ENCODE measurements around the gene HGD.

The HGD gene, protein sequence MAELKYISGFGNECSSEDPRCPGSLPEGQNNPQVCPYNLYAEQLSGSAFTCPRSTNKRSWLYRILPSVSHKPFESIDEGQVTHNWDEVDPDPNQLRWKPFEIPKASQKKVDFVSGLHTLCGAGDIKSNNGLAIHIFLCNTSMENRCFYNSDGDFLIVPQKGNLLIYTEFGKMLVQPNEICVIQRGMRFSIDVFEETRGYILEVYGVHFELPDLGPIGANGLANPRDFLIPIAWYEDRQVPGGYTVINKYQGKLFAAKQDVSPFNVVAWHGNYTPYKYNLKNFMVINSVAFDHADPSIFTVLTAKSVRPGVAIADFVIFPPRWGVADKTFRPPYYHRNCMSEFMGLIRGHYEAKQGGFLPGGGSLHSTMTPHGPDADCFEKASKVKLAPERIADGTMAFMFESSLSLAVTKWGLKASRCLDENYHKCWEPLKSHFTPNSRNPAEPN
- total RNA-seq, result 1.0 to 2.3 reads per million in 2 donors

DNA sequence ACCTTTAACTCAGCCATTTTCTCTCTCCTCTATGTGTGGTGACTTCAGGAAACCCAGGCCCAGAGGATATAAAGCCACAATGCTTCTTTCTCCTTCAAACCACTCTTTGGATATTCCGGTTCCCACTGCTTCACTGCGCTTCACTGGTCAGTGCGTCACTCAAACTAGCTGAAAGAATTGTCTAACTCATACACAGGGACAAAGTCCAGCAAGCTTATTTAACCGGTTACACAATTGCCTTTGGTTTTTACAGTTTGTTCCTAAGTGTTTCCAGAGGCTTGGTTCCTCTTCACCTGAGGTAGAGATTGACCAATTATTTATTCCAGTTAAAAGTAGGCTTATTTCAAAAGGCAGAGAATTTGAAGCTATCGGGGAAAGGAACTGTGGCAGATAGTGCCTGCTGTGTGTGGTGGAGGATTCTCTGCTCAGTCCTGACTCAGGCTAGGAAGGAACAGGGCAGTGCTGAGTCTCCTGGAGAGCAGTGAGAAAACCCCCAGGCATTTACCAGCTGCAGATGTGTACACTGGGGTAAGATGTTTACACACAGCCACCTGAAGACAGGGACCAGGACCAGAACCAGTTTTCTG lies at the start of gene HGD:
Gene HGD (minus strand): TSS at position 145 of the 587 bp plus-strand sequence. CDS start 128 bp downstream, at position 17.
- no peak for DNase-seq

DNA sequence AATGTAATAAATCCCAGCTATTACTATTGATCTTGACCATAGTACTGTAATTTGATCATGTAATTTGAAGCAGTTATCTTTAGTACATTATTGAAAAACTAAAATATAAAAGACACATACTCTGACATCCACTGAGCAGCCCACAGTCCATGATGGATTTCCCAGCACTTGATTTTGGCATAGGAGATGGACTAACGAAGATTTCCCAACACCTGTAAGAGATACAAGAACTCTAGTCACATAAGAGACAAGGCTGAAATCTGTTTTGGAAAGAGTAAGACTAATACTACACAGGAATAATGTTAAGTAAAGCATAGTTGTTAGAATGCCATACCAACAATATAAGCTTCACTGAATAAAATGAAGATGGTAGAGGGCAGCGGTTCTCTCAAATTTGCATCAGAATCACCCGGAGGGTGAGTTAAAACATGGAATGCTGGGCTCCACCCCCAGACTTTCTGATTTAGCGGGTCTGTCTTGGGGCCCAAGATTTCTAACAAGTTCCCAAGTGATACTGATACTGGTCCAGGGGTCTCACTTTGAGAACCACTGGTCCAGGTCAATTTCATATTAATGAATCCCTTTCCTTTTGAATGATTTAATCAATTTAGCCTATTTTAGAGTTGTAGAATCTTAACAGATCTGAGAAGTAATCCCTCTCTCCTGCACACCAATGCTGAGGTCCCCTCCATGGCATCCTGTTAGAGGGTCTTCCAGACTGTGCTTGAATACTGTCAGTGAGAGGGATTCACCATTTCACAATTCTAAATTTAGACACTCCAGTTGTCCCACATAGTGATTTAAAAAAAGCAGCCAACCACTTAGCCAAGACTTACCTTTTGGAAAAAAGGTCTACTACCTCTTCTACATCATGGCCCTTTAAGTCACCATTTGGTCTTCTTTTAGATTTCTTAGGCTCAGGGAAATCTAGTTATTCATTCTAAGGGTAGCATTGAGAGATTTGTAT lies 48.8 kb upstream of the HGD start:
- DNase-seq, result no peak

DNA sequence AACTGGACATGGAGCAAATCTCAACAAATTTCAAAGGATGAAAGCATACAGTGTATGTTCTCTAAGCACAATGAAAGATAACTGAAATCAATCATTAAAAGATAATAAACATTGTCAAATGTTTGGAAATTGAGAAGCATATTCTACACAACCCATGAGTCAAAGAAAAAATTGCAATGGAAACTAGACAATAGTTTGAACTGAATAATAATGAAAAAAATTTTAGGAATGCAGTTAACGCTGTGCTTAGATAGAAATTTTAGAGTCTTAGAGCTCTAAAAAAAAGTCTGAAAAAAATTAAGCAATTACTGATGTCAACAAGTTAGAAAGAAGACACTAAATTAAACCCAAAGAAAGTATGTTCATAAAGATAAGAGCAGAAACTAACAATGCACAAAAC lies 44.8 kb upstream of the HGD start:
- DNase-seq, result no peak

DNA sequence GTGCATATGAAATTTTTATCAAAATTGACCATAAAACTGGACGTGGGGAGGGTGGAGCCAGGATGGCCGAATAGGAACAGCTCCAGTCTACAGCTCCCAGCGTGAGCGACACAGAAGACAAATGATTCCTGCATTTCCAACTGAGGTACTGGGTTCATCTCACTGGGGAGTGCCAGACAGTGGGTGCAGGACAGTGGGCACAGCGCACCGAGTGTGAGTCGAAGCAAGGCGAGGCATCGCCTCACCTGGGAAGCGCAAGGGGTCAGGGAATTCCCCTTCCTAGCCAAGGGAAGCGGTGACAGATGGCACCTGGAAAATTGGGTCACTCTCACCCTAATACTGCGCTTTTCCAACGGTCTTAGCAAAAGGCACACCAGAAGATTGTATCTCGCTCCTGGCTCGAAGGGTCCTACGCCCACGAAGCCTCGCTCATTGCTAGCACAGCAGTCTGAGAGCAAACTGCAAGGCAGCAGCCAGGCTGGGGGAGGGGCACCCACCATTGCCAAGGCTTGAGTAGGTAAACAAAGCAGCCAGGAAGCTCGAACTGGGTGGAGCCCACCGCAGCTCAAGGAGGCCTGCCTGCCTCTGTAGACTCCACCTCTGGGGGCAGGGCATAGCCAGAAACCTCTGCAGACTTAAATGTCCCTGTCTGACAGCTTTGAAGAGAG lies 37.3 kb upstream of the HGD start:
- DNase-seq, result peak; percentile 11

DNA sequence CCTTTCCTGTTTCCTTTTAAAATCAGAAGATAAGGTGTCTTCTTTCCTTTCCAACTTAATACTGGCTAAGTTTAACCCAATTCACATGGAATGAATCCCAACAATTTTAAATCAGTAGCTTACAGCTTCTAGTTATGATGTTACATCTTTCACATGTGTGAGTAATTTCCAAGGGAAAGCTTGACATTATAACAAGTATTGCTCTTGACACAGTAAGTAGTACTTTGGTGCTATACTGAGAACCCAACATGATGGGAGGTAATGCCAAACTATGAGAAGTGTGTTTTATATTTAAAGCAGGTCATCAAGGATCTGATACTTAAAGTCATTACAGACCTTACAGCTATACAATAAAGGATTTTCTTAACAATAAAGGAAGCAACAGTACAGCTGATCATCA lies 31.2 kb upstream of the HGD start:
- DNase-seq, result no peak

DNA sequence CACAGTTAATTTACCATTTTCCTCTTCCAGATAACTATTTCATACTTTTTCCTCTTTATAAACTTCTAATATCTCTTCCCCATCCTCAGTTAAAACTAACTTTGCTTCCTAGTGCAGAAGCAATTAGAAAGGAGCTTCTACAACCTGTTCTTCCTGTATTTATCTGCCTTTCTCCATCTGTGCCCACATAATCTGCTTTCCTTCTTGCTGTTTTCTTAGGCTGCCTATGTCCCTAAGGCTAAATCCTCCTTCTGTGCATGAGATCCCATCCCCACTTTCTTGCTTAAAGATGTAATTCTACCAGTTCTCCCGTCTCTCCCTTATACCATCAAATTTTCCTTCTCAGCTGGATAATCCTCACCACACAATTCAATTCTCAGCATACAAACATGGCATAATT lies 28.3 kb upstream of the HGD start:
- no peak for DNase-seq

DNA sequence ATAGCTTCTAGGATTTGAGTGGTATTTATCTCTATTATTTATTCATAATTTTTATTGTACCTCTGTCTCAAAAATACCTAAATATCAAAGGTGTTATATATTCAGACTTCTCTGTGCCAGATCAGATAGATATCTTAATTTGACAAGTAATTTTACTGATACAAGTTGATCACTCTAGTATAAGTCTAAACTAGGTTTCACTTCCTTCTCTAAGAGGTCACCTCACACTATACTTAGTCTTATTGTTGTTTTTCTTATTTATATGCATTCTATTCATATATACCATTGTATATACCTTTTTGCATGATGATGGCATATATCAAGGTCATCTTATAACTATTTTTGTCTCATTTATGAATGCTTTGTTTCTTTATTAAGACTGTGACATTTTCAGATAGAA lies 26.4 kb upstream of the HGD start:
- no peak for DNase-seq

DNA sequence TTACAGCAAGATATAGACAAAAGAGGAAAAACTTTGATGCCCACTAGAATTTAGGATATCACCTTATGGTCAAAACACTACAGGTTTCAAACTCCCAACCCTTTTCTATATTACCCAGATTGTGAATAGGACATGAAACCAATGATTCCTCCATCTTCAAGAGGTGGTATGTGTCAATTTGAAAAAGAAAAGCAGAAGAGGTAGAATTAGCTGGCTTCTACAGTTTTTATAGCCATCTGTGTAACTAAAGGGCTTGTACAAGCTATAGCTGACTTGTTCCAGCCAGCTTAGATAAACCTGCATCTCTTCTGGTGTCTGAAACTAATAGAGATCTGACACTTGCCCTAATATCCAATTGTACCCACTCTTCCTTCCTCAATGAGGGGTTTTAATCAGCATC lies 24.9 kb upstream of the HGD start:
- no peak for DNase-seq

DNA sequence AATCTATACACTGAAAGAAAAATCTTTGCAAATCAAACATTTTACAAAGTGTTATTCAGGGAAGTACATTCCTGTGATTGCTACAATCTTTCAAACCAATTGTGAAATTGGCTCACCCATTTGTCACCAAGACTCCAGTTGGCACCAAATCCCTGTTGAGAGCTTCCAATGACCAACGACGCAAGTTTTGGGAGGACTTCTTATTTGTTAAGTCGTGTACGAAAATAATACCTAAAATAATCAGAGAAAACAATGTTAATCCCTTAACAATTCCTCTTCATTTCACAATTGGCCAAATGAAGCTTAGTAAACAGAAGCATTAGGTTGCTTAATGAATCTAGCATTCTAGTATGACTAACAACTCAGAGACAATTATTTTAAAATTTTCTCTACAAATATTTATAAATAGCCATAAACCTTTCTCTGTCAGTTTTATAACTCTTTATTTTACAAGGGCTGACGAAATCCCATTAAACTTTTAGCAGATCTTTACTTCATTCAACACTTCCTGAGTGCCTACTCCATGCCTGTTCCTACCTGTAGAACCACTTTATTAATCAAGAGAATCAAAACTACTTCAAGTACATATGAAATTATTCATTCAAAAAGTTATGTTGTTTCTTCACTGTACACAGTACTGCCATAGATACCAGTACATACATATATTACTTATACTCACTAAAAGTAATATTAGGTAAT lies 24.0 kb upstream of the HGD start:
- DNase-seq, result no peak

DNA sequence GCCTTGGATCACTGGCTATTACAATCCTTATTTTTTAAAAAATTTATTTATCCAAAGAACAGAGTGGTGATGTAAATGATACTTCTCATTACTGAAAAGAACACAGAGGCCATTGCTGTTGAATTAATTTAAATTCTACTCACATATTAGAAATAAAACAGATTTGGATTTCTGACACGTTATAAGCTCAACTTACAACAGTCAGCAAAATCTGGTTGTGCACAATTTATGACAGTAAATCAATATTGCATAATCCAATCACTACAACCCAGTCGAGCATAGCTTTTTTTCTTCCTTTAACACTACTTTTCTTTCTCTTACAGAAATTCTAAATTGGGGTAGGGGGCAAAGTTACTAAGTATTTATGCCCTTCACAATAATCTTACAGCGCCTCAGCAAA lies 17.3 kb upstream of the HGD start:
- no peak for DNase-seq

DNA sequence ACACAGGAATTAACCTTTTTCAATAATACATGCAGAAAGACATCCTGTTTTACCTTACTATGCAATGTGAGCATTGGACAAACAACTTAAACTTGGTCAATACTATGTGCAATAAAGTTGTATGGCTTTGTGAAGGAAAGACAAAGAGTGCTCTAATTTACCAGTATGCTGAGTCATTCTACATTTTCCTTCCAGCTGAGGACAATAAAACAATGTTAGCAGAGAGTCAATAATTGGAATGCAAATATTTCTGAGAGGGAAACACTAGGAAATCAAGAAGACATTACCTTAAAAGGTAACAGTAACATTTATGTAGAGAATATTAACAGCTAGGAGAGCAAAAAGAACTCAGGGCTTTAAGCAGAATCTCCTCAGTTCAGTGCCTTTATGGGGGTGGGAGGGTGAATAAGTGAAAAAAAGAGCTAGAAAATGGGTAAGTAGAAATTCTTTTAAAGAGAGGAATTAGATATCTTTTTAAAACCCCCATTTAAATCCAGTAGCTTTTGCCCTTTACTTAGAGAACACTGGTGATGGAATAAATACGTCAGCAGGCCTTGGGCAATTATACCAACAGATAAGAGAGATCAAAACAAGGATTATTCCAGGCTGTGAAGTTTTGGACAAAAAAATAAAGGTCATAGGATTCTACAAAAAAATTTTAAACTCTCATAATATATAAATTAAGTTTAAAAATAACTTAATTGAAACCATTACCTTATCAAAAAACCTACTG lies 11.6 kb upstream of the HGD start:
- DNase-seq, result no peak

DNA sequence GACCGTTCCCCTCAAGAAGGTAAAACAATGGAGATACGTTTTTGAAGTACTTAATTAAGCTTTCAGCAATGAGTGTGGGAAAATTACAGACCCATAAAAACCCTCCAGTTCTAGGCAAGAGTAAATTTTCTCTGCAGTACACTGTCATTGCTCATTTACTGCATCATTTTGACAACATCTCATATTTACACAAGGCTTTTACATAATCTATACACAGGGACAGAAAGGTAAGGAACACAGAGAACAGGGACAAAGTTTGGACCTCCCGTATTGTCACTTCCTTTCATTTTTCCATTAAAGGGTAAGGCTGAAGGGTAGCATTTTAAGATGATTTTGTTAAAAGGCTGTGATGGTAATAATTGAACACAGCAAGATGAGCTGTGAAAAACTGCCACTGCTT lies 7.4 kb upstream of the HGD start:
- DNase-seq, result no peak

DNA sequence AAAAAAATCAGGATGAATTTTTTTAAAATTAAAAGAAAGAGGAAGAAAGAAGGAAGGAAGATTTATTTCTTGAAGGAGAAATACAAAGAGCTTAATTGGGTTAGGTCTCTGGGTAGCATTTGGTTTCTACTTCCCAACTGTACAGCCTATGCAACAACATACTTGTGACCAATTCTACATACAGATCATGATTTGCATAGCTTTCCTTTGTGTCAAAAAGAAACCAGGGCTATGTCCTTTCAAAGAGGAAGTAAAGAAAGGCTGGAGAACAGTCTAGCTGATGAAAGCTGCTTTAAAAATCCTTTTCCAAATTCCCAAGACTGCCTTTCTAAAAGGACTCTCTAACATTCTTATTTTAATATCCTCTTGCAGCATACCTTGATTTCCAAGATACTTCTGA lies 6.1 kb upstream of the HGD start:
- DNase-seq, result no peak

DNA sequence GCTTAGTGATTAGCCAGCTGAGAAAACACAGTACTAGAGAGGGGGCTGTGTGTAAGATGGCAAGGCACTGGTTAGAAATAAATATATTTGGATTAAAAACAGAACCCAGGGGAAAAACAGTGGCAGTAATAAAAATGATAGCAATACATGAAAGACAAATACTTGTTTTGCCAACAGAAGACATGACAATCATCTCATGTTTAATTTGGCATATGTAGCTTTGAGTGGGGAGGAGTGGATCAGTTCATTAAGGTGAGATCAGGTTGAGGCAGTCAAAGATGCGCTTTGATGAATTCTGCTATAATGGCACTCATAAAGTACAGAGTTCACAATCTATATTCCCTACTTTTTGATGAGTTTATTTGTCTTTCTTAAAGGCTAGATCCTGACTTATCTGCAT lies 3.4 kb upstream of the HGD start:
- DNase-seq, result no peak

DNA sequence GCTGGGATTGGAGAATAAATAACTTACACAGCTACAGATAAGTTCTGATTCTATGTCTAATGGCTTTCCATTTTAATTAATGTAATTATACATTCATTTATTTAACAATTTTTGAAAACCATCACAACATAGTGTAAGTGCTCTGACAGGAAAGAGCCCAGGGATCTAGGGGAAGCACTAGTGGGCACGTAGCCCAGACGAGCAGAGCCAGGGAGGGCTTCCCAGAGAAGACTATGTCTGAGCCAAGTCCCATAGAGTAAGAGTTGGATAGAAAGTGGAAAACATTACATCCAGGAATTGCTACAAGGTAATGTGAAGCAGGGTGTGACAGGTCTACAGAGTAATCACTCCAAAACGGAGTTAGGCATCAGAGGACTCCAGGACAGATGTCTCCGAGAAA lies 2.9 kb upstream of the HGD start:
- no peak for DNase-seq

DNA sequence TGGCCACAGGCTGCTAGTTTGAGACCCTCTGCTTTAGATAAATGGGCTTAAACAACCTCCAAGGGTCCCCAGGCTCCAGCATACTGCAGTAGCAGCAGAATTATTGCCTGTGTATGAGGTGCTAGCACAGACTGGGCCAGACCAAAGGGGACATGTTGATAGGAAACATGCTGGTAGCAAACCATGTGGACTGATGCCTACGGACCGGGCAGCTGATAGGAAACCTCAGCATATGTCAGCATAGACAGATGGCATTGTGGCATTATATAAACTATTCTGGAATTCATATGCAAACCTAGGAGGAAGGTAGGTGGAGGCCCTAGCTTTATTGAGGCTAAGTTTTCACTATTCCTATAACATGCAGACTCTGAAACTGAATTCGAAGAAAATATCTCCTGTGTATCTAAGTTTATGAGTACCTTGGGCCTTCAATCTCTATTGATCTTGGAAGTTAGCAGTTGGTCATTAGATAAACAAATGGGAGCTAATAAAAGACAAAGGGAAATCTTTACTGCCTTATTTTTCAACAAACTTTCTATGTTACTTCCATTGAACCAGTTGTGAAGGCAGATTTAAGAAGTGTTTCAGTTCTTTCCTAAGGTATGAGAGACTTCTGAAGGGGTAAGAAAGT lies 1.7 kb upstream of the HGD start:
- no peak for DNase-seq

DNA sequence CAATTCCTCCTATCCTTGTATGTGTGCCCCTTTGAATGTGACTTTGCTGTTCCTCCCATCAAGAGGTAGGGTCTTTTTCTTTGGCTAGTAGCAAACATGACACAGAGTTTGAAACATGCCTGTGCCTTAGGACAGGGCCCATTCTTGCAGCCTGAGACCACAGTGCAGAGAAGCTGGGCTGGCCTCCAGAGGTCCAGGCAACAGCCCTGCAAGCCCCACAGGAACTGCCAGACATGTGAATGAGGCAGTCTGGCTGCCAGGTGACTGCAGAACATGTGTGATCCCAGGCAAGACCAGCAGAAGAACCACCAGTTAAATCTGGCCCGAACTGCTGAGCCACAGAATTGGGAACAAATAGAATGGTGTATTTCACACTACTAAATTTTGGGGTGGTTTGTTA lies 1.2 kb upstream of the HGD start:
- DNase-seq, result no peak

DNA sequence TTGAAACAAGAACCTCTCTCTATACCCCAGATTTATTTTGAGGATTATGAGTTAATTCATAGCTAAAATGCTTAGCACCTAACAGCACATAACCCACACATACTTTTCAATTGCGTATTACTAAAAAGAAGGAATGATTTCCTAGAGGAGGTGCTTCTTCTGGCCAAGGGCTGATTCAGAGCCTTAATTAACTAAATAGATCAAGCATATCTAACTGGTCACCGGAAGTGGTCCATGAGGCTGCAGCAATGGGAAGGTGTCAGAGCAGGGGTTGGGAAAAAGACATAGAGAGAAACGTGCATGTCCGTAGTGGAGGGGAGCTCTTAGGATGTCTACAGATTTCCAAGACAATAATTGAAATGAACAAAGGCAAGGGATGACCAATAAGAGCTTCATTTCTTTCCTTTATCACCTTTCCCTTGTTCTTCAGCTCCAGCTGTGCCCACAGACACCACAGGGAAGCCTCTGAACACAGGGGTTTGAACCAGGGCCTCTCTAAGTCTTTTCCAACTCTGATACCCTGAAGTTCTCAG lies 467 bp downstream of the HGD start:
- DNase-seq, result no peak

DNA sequence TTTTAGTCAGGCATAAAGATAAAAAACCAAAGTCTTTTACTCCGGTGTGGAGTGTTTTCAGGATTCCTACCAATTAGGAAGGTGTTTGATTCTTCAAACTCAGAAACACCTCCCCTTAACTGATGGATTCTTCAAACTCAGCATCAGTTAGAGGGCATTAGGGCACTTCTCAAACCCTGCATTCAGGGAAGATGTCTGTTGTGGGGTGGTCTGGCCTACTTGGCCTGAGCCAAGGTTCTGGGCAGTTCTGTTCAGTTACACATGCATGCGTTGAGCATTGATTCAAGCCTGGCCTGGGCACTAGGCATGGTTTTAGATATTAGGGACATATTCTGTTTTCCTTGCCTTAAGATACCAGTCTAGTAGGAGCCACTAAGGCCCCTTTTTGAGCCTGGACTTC lies 1.0 kb downstream of the HGD start:
- no peak for DNase-seq

DNA sequence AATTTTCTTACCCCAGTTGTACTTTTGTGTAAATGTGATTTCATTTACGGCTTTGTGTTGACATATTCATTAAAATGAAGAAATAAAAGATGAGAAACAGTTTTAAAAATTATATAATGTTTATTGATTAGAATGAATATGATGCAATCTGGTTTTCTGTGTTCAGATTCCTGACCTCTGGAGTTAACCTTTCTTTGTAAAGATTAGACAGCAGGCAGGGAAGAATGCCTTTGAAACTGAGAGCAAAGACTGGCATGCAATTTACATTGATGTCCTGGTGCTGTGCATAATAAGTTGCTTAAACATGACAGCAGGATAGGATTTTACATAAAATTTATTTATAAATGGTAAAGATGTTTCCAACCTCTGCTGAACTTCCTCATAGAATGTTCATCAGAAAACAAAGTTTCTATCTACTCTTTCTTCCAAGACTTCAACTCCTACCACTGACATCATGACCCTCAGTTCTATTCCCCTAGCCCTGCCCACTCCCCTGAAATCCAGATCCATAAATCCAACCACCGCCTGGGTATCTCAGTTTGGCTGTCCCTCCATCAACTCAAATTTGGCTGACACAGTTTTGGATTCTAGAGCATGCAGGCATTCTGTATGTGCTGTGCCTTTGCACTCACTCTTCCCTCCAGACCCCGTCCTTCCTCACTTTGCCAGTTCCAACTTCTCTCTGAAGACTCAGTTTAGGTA lies 1.7 kb downstream of the HGD start:
- no peak for DNase-seq

Data from activated gamma-delta T cell (primary cell).